Stimulated activated CD8-positive, alpha-beta memory T cell treated with anti-CD3 and anti-CD28 coated beads, Interleukin-12 subunit alpha, Interleukin-12 subunit beta, amount 100 ng/mL, for 1 hour (primary cell): ENCODE measurements around the gene BRIP1.

ENCODE experiments used
- DNase-seq: peaks from one replicate; pipeline ENCODE4 v3.0.0-alpha.2; 2020; ENCODE audit warnings: low read depth

BRIP1 gene

GRCh38 chr17:61660746-61661485 is 202.4 kb downstream of the BRIP1 start:
- no peak for DNase-seq

- no peak for DNase-seq
Measured at GRCh38 chr17:61659437-61659836, 203.9 kb downstream of the BRIP1 start.

GRCh38 chr17:61658183-61658582 is 205.1 kb downstream of the BRIP1 start:
- DNase-seq = no peak

GRCh38 chr17:61657338-61657737 is 206.0 kb downstream of the BRIP1 start:
- no peak for DNase-seq

- DNase-seq = no peak
Measured at GRCh38 chr17:61656721-61657217, 206.6 kb downstream of the BRIP1 start.

- DNase-seq = no peak
Measured at GRCh38 chr17:61650749-61651148, 212.6 kb downstream of the BRIP1 start.

- no peak for DNase-seq
Measured at GRCh38 chr17:61648587-61648986, 214.7 kb downstream of the BRIP1 start.

GRCh38 chr17:61647047-61647446 is 216.3 kb downstream of the BRIP1 start:
- DNase-seq = no peak

- DNase-seq = no peak
Measured at GRCh38 chr17:61646482-61646881, 216.8 kb downstream of the BRIP1 start.

GRCh38 chr17:61645920-61646319 is 217.4 kb downstream of the BRIP1 start:
- DNase-seq = no peak

GRCh38 chr17:61644800-61645774 is 218.2 kb downstream of the BRIP1 start:
- no peak for DNase-seq

- no peak for DNase-seq
Measured at GRCh38 chr17:61642768-61643167, 220.6 kb downstream of the BRIP1 start.

- no peak for DNase-seq
Measured at GRCh38 chr17:61641715-61642114, 221.6 kb downstream of the BRIP1 start.

GRCh38 chr17:61641084-61641483 is 222.2 kb downstream of the BRIP1 start:
- DNase-seq = no peak

- no peak for DNase-seq
Measured at GRCh38 chr17:61639818-61640217, 223.5 kb downstream of the BRIP1 start.

GRCh38 chr17:61638087-61638486 is 225.2 kb downstream of the BRIP1 start:
- no peak for DNase-seq

- peak; percentile 19 for DNase-seq
Measured at GRCh38 chr17:61635913-61636432, 227.4 kb downstream of the BRIP1 start.

- no peak for DNase-seq
Measured at GRCh38 chr17:61634942-61635538, 228.3 kb downstream of the BRIP1 start.

GRCh38 chr17:61634011-61634539 is 229.3 kb downstream of the BRIP1 start:
- DNase-seq = no peak

- DNase-seq = no peak
Measured at GRCh38 chr17:61632826-61633225, 230.5 kb downstream of the BRIP1 start.

- no peak for DNase-seq
Measured at GRCh38 chr17:61631800-61632199, 231.5 kb downstream of the BRIP1 start.
